Keratinocyte (primary cell): Measurements from ENCODE around the gene NCAPH2. TPM values are rescaled to one million over a fixed set of nuclear protein-coding genes. Genes with fewer than 3 reads are reported as not detected.

Source experiments
- DNase-seq: peaks from one replicate; pipeline ENCODE4 v3.0.0-alpha.2; 2011; ENCODE audit warnings: low read depth, missing footprints, low spot score
- FAIRE-seq: peaks from 2 replicates; lab custom pipeline; 2011; peaks lifted over from hg19 to GRCh38; lab: Jason Lieb, UNC
- H2AFZ ChIP-seq: 2 replicates; pipeline ENCODE4 v1.6.0; 2012; ENCODE audit warnings: low read length, control low read depth, inconsistent platforms; ENCODE audit not compliant: control insufficient read depth
- H3K27ac ChIP-seq: 2 replicates; pipeline ENCODE4 v1.5.1; 2011; ENCODE audit warnings: low read length; ENCODE audit not compliant: control insufficient read depth, insufficient read depth
- H3K27me3 ChIP-seq: 3 replicates; pipeline ENCODE4 v1.6.0; 2011; ENCODE audit warnings: low read length; ENCODE audit not compliant: control insufficient read depth, insufficient read depth; ENCODE audit errors: extremely low read depth
- H3K36me3 ChIP-seq, 2 experiments: 2 replicates in 1 of 2; 3 replicates in 1 of 2; pipeline ENCODE4 v1.5.1; 2011; ENCODE audit warnings: low read length in 2 of 2, mild to moderate bottlenecking in 1 of 2; ENCODE audit not compliant: control insufficient read depth in 2 of 2, insufficient read depth in 2 of 2; ENCODE audit errors: extremely low read depth in 1 of 2
- H3K4me1 ChIP-seq: 3 replicates; pipeline ENCODE4 v1.5.1; 2011; ENCODE audit warnings: low read length; ENCODE audit not compliant: control insufficient read depth, insufficient read depth; ENCODE audit errors: extremely low read depth
- H3K4me2 ChIP-seq: 3 replicates; pipeline ENCODE4 v1.6.0; 2011; ENCODE audit warnings: low read depth, low read length; ENCODE audit not compliant: control insufficient read depth, insufficient read depth; ENCODE audit errors: extremely low read depth
- H3K4me3 ChIP-seq, 3 experiments: fragments of 200-600 bp in 1 of 3; sonication (generic) in 1 of 3; 2 replicates in 2 of 3; 3 replicates in 1 of 3; pipeline ENCODE4 v1.5.1; 2011 to 2016; ENCODE audit warnings: low read length in 3 of 3, mild to moderate bottlenecking in 3 of 3, control low read depth in 2 of 3, inconsistent platforms in 1 of 3, low read depth in 1 of 3, mixed read lengths in 1 of 3, mixed run types in 1 of 3, moderate library complexity in 1 of 3; ENCODE audit not compliant: control insufficient read depth in 2 of 3, insufficient read depth in 2 of 3; ENCODE audit errors: extremely low read depth in 1 of 3
- H3K79me2 ChIP-seq: 2 replicates; pipeline ENCODE4 v1.6.0; 2012; ENCODE audit warnings: low read length; ENCODE audit not compliant: control insufficient read depth, insufficient read depth
- H3K9ac ChIP-seq: 3 replicates; pipeline ENCODE4 v1.6.0; 2011; ENCODE audit warnings: low read length; ENCODE audit not compliant: control insufficient read depth, insufficient read depth; ENCODE audit errors: extremely low read depth
- H3K9me1 ChIP-seq: 3 replicates; pipeline ENCODE4 v1.6.0; 2011; ENCODE audit warnings: low read length; ENCODE audit not compliant: control insufficient read depth, insufficient read depth; ENCODE audit errors: extremely low read depth
- H3K9me3 ChIP-seq: 2 replicates; pipeline ENCODE4 v1.5.1; 2012; ENCODE audit warnings: low read depth, low read length; ENCODE audit not compliant: control insufficient read depth
- H4K20me1 ChIP-seq: 3 replicates; pipeline ENCODE4 v1.6.0; 2011; ENCODE audit warnings: low read length; ENCODE audit not compliant: control insufficient read depth, insufficient read depth; ENCODE audit errors: extremely low read depth
- CTCF ChIP-seq, 3 experiments: IDR thresholded peaks in 1 of 3; conservative IDR thresholded peaks in 1 of 3; optimal IDR thresholded peaks in 1 of 3; 2 replicates in 2 of 3; 3 replicates in 1 of 3; pipeline versions ENCODE3 to v1.5.1; 2011; ENCODE audit warnings: low read length in 3 of 3, mild to moderate bottlenecking in 3 of 3, moderate library complexity in 2 of 3, control low read depth in 1 of 3, inconsistent platforms in 1 of 3; ENCODE audit not compliant: insufficient read depth in 2 of 3; ENCODE audit errors: extremely low read depth in 1 of 3
- EZH2 ChIP-seq: IDR thresholded peaks from one replicate; pipeline ENCODE4 v1.6.1; 2012; ENCODE audit warnings: inconsistent platforms, mild to moderate bottlenecking, low read length, moderate library complexity
- dilution Hi-C: fragments of 300-500 bp; cut with MboI; formaldehyde crosslinking; loops from one replicate; pipeline ENCODE4 v1.7.0; 2020; ENCODE audit warnings: low sequenced_read_pairs; ENCODE audit not compliant: extremely low pct_ligation_motif_present
- polyA plus RNA-seq, 5 experiments: library from polyadenylated mRNA; depleted of rRNA in 3 of 5; stranded (reverse) in 3 of 5; stranded (forward) in 1 of 5; unstranded in 1 of 5; fragments of >200 nt; gene quantifications; 1 replicate in 1 of 5; 2 replicates in 3 of 5; 3 replicates in 1 of 5; pipeline versions ENCODE4 v1.2.1 to v1.2.3, GENCODE V29; 2011 to 2012; ENCODE audit warnings: missing spikeins in 2 of 5, low read depth in 1 of 5, low replicate concordance in 1 of 5

The NCAPH2 gene
- polyA plus RNA-seq, 1 donor (not counting 4 experiments of a cell fraction or from before 2014, with no cell fraction given) = 11.4 TPM

- Histone ChIP-seq H3K79me2 (peaks cover 16% of the 10 kb centered on the region), H3K9me3 (no peaks in the 10 kb centered on the region), H2AFZ (no peak overlapping the region), H3K9ac (no peak overlapping the region), H4K20me1 (peaks cover 9% of the 10 kb centered on the region), H3K27ac (no peak overlapping the region), H3K4me3 (no peak overlapping the region), H3K4me1 (peaks cover 21% of the 10 kb centered on the region), H3K27me3 (no peaks in the 10 kb centered on the region), H3K36me3 (peaks cover 35 to 56% of the 10 kb centered on the region in 2 experiments), H3K9me1 (peaks cover 8% of the 10 kb centered on the region), H3K4me2 (no peak overlapping the region)
- TF ChIP-seq CTCF (optimal IDR thresholded peaks at IDR 0.05 in 1 of 3, IDR thresholded peaks at IDR 0.05 in 1 of 3, conservative IDR thresholded peaks at IDR 0.05 in 1 of 3; ENCODE audit: extremely low read depth in 1 of 3, insufficient read depth in 2 of 3, low read length in 3 of 3) = no peak
- no peak for TF ChIP-seq EZH2
- dilution Hi-C loops = no loop called here
- FAIRE-seq = no peak
- no peak for DNase-seq
Measured at GRCh38 chr22:50465066-50465930, 42.7 kb upstream of the NCAPH2 start.

GRCh38 chr22:50467341-50467740, 40.7 kb upstream of the NCAPH2 start:
- H3K27me3 ChIP-seq = no peaks in the 10 kb centered on the region
- no peak overlapping the region for H3K4me3 ChIP-seq
- H2AFZ ChIP-seq = no peak overlapping the region
- peaks cover 32% of the 10 kb centered on the region for H3K4me1 ChIP-seq
- dilution Hi-C loops = no loop called here
- no peaks in the 10 kb centered on the region for H3K9me3 ChIP-seq
- no peak overlapping the region for H3K4me2 ChIP-seq
- H3K9me1 ChIP-seq = peaks cover 11% of the 10 kb centered on the region
- TF ChIP-seq CTCF (optimal IDR thresholded peaks at IDR 0.05 in 1 of 3, IDR thresholded peaks at IDR 0.05 in 1 of 3, conservative IDR thresholded peaks at IDR 0.05 in 1 of 3; ENCODE audit: extremely low read depth in 1 of 3, insufficient read depth in 2 of 3, low read length in 3 of 3) = no peak
- TF ChIP-seq EZH2 = no peak
- no peak for DNase-seq
- H3K9ac ChIP-seq = no peak overlapping the region
- H3K36me3 ChIP-seq = peaks cover 25 to 44% of the 10 kb centered on the region in 2 experiments
- H3K27ac ChIP-seq = no peak overlapping the region
- H3K79me2 ChIP-seq = peaks cover 36% of the 10 kb centered on the region
- H4K20me1 ChIP-seq = peaks cover 25% of the 10 kb centered on the region
- no peak for FAIRE-seq
